Sigmoid colon (tissue), 3 donors: ENCODE data around the gene ITGB2.

ENCODE experiments used
- POLR2A ChIP-seq, 2 donors: fragments of 450-650 bp; IDR thresholded peaks; one replicate each; pipeline ENCODE4 v1.6.1; 2016; ENCODE audit warnings: antibody characterized with exemption in 2 of 2, mild to moderate bottlenecking in 2 of 2, moderate library complexity in 2 of 2
- TF ChIP-seq, protein P1 (sequence below), 4 experiments: fragments of 450-650 bp in 3 of 4; fragments of 200-600 bp in 1 of 4; IDR thresholded peaks; one replicate each; pipeline ENCODE4 v1.5.1; 2016 to 2019; ENCODE audit warnings: antibody characterized with exemption in 4 of 4, mild to moderate bottlenecking in 3 of 4, moderate library complexity in 2 of 4

- TF ChIP-seq, protein P1, sequence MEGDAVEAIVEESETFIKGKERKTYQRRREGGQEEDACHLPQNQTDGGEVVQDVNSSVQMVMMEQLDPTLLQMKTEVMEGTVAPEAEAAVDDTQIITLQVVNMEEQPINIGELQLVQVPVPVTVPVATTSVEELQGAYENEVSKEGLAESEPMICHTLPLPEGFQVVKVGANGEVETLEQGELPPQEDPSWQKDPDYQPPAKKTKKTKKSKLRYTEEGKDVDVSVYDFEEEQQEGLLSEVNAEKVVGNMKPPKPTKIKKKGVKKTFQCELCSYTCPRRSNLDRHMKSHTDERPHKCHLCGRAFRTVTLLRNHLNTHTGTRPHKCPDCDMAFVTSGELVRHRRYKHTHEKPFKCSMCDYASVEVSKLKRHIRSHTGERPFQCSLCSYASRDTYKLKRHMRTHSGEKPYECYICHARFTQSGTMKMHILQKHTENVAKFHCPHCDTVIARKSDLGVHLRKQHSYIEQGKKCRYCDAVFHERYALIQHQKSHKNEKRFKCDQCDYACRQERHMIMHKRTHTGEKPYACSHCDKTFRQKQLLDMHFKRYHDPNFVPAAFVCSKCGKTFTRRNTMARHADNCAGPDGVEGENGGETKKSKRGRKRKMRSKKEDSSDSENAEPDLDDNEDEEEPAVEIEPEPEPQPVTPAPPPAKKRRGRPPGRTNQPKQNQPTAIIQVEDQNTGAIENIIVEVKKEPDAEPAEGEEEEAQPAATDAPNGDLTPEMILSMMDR (IDR thresholded peaks at IDR 0.05): no peak
- TF ChIP-seq POLR2A (IDR thresholded peaks at IDR 0.05): no peak
These were observed 18.3 kb upstream of the ITGB2 start for GRCh38 chr21:44938772-44939531.
